ENCODE data around the gene TRIM33. TPM values are rescaled to one million over a fixed set of nuclear protein-coding genes. Genes with fewer than 3 reads are reported as not detected.

TRIM33 gene
- total and polyA plus RNA-seq, 10 of the 15 experiments (the other 5 are each of a cell fraction or from before 2014, with no cell fraction given) = 9.0 to 40.3 (median 22.0) TPM

DNA sequence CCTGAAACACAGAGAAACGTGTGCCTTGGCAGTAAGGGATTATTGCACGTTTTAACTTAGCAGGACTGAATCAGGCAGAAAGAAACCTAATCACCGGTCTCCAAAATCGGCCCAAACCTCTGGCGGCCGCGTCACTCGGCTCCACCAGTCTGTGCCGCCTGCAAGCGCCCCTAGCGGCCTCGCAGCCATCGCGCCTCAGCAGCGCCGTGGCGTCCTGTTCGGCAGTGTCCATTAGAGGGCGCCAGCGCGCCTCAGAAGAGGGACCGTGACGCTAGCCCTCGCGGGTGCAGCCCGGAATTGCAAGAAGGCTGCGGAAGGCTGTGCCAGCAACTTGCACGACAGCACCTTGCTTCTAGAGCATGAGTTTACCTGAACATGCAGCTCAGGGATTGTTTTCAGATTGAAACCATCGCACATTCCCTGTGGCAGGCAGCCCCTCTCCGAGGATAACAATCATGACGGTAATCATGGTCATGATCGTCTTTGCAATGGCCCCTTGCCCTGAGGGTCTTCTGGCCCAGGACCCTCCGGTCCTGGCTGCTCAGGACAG lies 164.4 kb downstream of the TRIM33 start:
- in situ Hi-C loops (cut with MboI) (loop anchor here (10.0 kb wide), 2 partner anchors 328 to 708 kb away; partner anchors contain the start of gene DENND2C), intact Hi-C loops (cut with micrococcal nuclease; ENCODE audit: unreplicated experiment) (loop anchor here (1.0 to 10.0 kb wide), 4 partner anchors 78 to 706 kb away; partner anchors contain the start of gene DENND2C)
- peaks cover 0 to 2% of the 10 kb centered on the region in 2 experiments; a peak in 2 of 4 replicates for H3K27me3 ChIP-seq (replicated peaks in 1 of 2; ENCODE audit: control insufficient read depth in 2 of 2, insufficient read depth in 2 of 2, low read length in 1 of 2)
- peaks cover 6% of the 10 kb centered on the region; the same call in 1 of the 2 replicates for H3K4me1 ChIP-seq (ENCODE audit: control insufficient read depth, insufficient read depth, low read length)
- no peaks in the 10 kb centered on the region for H3K36me3 ChIP-seq (ENCODE audit: control insufficient read depth in 2 of 2, insufficient read depth in 2 of 2, low read length in 1 of 2)
- WGBS (ENCODE audit: insufficient coverage, insufficient replicate concordance, low lambda C conversion rate, missing lambda C conversion rate) = 4% methylated on average over 33 of the region's 33 CpGs
- no peaks in the 10 kb centered on the region for H4K20me1 ChIP-seq (ENCODE audit: control insufficient read depth, insufficient read depth)
- SMC1A ChIA-PET (ENCODE audit: uncharacterized antibody, unreplicated experiment) = interaction anchor here (0.6 to 1.6 kb wide), 8 partner anchors 28 to 583 kb away, joined by 3 to 7 read pairs (median 3); no protein-coding TSS in a partner anchor
- no peaks in the 10 kb centered on the region for H3K9me3 ChIP-seq (replicated peaks; ENCODE audit: control insufficient read depth, insufficient read depth, low read length)
- peak; percentile 70 for DNase-seq (ENCODE audit: low read depth, low spot score)
- RAD21 ChIA-PET (ENCODE audit: unreplicated experiment) = interaction anchor here (0.6 to 1.6 kb wide), 2 partner anchors 96 to 766 kb away, joined by 3 to 4 read pairs; no protein-coding TSS in a partner anchor
- H2AFZ ChIP-seq (ENCODE audit: control insufficient read depth, low read depth, low read length) = peak overlapping the region; percentile 98
- POLR2A ChIA-PET = no interaction called here
- H3K9ac ChIP-seq (ENCODE audit: control insufficient read depth, insufficient read depth, low read length) = peak overlapping the region; percentile 44; the same call in 1 of the 2 replicates
- CTCF ChIA-PET = interaction anchor here (0.6 to 4.6 kb wide), 36 partner anchors 8 to 766 kb away, joined by 3 to 54 read pairs (median 4); partner anchors contain the start of genes BCAS2 and DENND2C
- peak; percentile 100 for ATAC-seq
- no peak overlapping the region for H3K27ac ChIP-seq (ENCODE audit: control insufficient read depth, insufficient read depth)
- peak; percentile 97 for FAIRE-seq
- peak overlapping the region; percentile 97 for H3K4me2 ChIP-seq (ENCODE audit: control insufficient read depth, insufficient read depth)
- peak overlapping the region; percentile 33; the same call in 1 of the 2 replicates for H3K4me3 ChIP-seq
- BruUV-seq (replicated peaks) = no TSS peak
- no peaks in the 10 kb centered on the region for H3K79me2 ChIP-seq (ENCODE audit: control insufficient read depth, insufficient read depth, low read length)
- TF ChIP-seq, protein P1, sequence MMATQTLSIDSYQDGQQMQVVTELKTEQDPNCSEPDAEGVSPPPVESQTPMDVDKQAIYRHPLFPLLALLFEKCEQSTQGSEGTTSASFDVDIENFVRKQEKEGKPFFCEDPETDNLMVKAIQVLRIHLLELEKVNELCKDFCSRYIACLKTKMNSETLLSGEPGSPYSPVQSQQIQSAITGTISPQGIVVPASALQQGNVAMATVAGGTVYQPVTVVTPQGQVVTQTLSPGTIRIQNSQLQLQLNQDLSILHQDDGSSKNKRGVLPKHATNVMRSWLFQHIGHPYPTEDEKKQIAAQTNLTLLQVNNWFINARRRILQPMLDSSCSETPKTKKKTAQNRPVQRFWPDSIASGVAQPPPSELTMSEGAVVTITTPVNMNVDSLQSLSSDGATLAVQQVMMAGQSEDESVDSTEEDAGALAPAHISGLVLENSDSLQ (IDR thresholded peaks at IDR 0.05) = 0 out of 2 replicates have a peak, but pooled peaks have one; percentile 37
- peak; percentile 81 for TF ChIP-seq RELA (IDR thresholded peaks at IDR 0.05; ENCODE audit: borderline replicate concordance, partially characterized antibody)
- TF ChIP-seq, protein P2, sequence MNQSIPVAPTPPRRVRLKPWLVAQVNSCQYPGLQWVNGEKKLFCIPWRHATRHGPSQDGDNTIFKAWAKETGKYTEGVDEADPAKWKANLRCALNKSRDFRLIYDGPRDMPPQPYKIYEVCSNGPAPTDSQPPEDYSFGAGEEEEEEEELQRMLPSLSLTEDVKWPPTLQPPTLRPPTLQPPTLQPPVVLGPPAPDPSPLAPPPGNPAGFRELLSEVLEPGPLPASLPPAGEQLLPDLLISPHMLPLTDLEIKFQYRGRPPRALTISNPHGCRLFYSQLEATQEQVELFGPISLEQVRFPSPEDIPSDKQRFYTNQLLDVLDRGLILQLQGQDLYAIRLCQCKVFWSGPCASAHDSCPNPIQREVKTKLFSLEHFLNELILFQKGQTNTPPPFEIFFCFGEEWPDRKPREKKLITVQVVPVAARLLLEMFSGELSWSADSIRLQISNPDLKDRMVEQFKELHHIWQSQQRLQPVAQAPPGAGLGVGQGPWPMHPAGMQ (IDR thresholded peaks at IDR 0.05; ENCODE audit: borderline replicate concordance) = no peak
- peak; percentile 92; the same call in 1 of the 2 replicates for TF ChIP-seq ZNF592 (IDR thresholded peaks at IDR 0.05)
- TF ChIP-seq, protein P3, sequence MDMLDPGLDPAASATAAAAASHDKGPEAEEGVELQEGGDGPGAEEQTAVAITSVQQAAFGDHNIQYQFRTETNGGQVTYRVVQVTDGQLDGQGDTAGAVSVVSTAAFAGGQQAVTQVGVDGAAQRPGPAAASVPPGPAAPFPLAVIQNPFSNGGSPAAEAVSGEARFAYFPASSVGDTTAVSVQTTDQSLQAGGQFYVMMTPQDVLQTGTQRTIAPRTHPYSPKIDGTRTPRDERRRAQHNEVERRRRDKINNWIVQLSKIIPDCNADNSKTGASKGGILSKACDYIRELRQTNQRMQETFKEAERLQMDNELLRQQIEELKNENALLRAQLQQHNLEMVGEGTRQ (IDR thresholded peaks at IDR 0.05; ENCODE audit: borderline replicate concordance, low read depth, low read length) = no peak
- 0 out of 2 replicates have a peak, but pooled peaks have one; percentile 38 for TF ChIP-seq CHD2 (IDR thresholded peaks at IDR 0.05; ENCODE audit: borderline replicate concordance, low read depth, low read length)
- 0 out of 2 replicates have a peak, but pooled peaks have one; percentile 26 for TF ChIP-seq ZNF24 (IDR thresholded peaks at IDR 0.05)
- TF ChIP-seq SMC3 (IDR thresholded peaks at IDR 0.05; ENCODE audit: borderline replicate concordance, low read length) = peak; percentile 95
- TF ChIP-seq CREB1 (IDR thresholded peaks at IDR 0.05; ENCODE audit: low read depth) = peak; percentile 84
- peak; percentile 69 for TF ChIP-seq KLF5 (IDR thresholded peaks at IDR 0.05; ENCODE audit: partially characterized antibody)
- peak; percentile 35; the same call in 1 of the 2 replicates for TF ChIP-seq TCF12 (IDR thresholded peaks at IDR 0.05; ENCODE audit: low read depth, low read length)
- peak; percentile 66 to 68; a peak in 3 of 4 replicates for TF ChIP-seq BHLHE40 (IDR thresholded peaks at IDR 0.05; ENCODE audit: borderline replicate concordance in 1 of 2, low read depth in 2 of 2, low read length in 1 of 2)
